ENCODE results near the gene THBS1. TPM values are rescaled to one million over a fixed set of nuclear protein-coding genes. Genes with fewer than 3 reads are reported as not detected.
A peak's percentile ranks its signal among the peaks of the same experiment; 100 is the strongest.

THBS1 gene
- total RNA-seq, 2 donors from 2014 or later = 162 to 390 TPM

DNA sequence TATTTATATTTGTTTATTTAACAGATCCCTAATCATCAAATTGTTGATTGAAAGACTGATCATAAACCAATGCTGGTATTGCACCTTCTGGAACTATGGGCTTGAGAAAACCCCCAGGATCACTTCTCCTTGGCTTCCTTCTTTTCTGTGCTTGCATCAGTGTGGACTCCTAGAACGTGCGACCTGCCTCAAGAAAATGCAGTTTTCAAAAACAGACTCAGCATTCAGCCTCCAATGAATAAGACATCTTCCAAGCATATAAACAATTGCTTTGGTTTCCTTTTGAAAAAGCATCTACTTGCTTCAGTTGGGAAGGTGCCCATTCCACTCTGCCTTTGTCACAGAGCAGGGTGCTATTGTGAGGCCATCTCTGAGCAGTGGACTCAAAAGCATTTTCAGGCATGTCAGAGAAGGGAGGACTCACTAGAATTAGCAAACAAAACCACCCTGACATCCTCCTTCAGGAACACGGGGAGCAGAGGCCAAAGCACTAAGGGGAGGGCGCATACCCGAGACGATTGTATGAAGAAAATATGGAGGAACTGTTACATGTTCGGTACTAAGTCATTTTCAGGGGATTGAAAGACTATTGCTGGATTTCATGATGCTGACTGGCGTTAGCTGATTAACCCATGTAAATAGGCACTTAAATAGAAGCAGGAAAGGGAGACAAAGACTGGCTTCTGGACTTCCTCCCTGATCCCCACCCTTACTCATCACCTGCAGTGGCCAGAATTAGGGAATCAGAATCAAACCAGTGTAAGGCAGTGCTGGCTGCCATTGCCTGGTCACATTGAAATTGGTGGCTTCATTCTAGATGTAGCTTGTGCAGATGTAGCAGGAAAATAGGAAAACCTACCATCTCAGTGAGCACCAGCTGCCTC is 14.7 kb downstream of the THBS1 start:
- no peaks in the 10 kb centered on the region for H3K27me3 ChIP-seq
- peaks cover 4% of the 10 kb centered on the region for H3K36me3 ChIP-seq
- peak overlapping the region; percentile 1 to 22 for H3K9ac ChIP-seq (ENCODE audit: low read depth in 2 of 2, low read length in 2 of 2)
- no peaks in the 10 kb centered on the region for H3K9me3 ChIP-seq
- H3K4me3 ChIP-seq = no peak overlapping the region
- peaks cover 8% of the 10 kb centered on the region for H3K4me1 ChIP-seq
- DNase-seq = no peak
- TF ChIP-seq, protein P1, sequence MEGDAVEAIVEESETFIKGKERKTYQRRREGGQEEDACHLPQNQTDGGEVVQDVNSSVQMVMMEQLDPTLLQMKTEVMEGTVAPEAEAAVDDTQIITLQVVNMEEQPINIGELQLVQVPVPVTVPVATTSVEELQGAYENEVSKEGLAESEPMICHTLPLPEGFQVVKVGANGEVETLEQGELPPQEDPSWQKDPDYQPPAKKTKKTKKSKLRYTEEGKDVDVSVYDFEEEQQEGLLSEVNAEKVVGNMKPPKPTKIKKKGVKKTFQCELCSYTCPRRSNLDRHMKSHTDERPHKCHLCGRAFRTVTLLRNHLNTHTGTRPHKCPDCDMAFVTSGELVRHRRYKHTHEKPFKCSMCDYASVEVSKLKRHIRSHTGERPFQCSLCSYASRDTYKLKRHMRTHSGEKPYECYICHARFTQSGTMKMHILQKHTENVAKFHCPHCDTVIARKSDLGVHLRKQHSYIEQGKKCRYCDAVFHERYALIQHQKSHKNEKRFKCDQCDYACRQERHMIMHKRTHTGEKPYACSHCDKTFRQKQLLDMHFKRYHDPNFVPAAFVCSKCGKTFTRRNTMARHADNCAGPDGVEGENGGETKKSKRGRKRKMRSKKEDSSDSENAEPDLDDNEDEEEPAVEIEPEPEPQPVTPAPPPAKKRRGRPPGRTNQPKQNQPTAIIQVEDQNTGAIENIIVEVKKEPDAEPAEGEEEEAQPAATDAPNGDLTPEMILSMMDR (IDR thresholded peaks at IDR 0.05) = no peak
- H3K27ac ChIP-seq = peak overlapping the region; percentile 48
- intact Hi-C loops (cut with DNase I) = no loop called here

DNA sequence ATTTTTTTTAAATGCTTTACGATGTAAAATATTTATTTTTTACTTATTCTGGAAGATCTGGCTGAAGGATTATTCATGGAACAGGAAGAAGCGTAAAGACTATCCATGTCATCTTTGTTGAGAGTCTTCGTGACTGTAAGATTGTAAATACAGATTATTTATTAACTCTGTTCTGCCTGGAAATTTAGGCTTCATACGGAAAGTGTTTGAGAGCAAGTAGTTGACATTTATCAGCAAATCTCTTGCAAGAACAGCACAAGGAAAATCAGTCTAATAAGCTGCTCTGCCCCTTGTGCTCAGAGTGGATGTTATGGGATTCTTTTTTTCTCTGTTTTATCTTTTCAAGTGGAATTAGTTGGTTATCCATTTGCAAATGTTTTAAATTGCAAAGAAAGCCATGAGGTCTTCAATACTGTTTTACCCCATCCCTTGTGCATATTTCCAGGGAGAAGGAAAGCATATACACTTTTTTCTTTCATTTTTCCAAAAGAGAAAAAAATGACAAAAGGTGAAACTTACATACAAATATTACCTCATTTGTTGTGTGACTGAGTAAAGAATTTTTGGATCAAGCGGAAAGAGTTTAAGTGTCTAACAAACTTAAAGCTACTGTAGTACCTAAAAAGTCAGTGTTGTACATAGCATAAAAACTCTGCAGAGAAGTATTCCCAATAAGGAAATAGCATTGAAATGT is 15.6 kb downstream of the THBS1 start:
- H3K27ac ChIP-seq = peak overlapping the region; percentile 48

DNA sequence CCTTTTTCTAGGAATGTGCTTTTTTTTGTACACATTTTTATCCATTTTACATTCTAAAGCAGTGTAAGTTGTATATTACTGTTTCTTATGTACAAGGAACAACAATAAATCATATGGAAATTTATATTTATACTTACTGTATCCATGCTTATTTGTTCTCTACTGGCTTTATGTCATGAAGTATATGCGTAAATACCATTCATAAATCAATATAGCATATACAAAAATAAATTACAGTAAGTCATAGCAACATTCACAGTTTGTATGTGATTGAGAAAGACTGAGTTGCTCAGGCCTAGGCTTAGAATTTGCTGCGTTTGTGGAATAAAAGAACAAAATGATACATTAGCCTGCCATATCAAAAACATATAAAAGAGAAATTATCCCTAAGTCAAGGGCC is 16.5 kb downstream of the THBS1 start:
- intact Hi-C loops (cut with DNase I) = no loop called here
- no peak overlapping the region for H3K9ac ChIP-seq (ENCODE audit: low read depth in 2 of 2, low read length in 2 of 2)
- peaks cover 8% of the 10 kb centered on the region for H3K4me1 ChIP-seq
- no peaks in the 10 kb centered on the region for H3K9me3 ChIP-seq
- TF ChIP-seq, protein P1 (IDR thresholded peaks at IDR 0.05) = no peak
- H3K27me3 ChIP-seq = no peaks in the 10 kb centered on the region
- H3K4me3 ChIP-seq = no peak overlapping the region
- peaks cover 4% of the 10 kb centered on the region for H3K36me3 ChIP-seq
- no peak for DNase-seq
- H3K27ac ChIP-seq = peak overlapping the region; percentile 48

More for the DNA sequence above, 15.6 kb downstream of the THBS1 start:
- Histone ChIP-seq H3K4me1 (peaks cover 8% of the 10 kb centered on the region), H3K9me3 (no peaks in the 10 kb centered on the region), H3K36me3 (peaks cover 4% of the 10 kb centered on the region), H3K4me3 (no peak overlapping the region), H3K9ac (ENCODE audit: low read depth in 2 of 2, low read length in 2 of 2) (no peak overlapping the region), H3K27me3 (no peaks in the 10 kb centered on the region)
- intact Hi-C loops (cut with DNase I) = no loop called here
- TF ChIP-seq, protein P1 (IDR thresholded peaks at IDR 0.05) = no peak
- no peak for DNase-seq

DNA sequence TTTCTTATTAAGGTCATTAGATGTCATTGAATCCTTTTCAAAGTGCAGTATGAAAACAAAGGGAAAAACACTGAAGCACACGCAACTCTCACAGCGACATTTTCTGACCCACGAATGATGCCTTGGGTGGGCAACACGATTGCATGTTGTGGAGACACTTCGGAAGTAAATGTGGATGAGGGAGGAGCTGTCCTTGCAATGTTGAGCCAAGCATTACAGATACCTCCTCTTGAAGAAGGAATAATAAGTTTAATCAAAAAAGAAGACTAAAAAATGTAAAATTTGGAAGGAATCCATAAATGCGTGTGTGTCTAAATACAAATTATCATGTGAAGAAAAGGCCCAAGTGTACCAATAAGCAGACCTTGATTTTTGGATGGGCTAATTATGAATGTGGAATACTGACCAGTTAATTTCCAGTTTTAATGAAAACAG is 16.9 kb downstream of the THBS1 start:
- H3K9me3 ChIP-seq = no peaks in the 10 kb centered on the region
- intact Hi-C loops (cut with DNase I) = no loop called here
- H3K4me1 ChIP-seq = peaks cover 8% of the 10 kb centered on the region
- peak overlapping the region; percentile 48 for H3K27ac ChIP-seq
- no peak overlapping the region for H3K9ac ChIP-seq (ENCODE audit: low read depth in 2 of 2, low read length in 2 of 2)
- TF ChIP-seq, protein P1 (IDR thresholded peaks at IDR 0.05) = no peak
- H3K36me3 ChIP-seq = peaks cover 4% of the 10 kb centered on the region
- H3K4me3 ChIP-seq = no peak overlapping the region
- H3K27me3 ChIP-seq = no peaks in the 10 kb centered on the region
- no peak for DNase-seq

DNA sequence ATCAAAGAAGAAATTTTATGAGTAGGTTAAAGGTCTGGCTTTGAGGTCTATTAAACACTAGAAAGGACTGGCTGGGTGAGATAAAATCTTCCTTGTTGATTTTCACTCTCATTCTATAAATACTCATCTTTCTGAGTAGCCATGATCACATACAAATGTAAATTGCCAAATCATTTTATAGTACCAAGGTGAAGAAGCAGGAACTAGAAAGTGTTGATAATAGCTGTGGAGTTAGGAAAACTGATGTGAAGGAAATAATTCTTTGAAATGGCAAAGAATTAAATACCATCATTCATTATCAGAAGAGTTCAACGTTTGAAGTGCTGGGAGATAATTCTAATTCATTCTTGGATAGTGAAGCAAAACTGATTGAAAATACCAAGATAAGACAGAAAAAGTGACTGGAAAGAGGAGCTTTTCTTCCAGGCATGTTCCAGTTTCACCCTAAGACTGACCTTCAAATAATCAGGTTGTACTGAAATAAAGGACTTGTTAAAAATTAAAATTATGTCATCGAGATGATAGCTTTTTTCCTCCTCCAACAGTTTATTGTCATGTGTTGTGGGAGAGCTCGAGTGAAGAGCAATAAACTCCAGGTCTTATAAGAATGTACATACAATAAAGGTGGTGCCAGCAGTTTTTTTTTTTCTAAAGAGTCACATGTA is 17.4 kb downstream of the THBS1 start:
- Histone ChIP-seq H3K9ac (ENCODE audit: low read depth in 2 of 2, low read length in 2 of 2) (peak overlapping the region in 1 of 2 donors; percentile 19), H3K4me1 (peaks cover 8% of the 10 kb centered on the region), H3K27me3 (no peaks in the 10 kb centered on the region), H3K27ac (peak overlapping the region; percentile 48), H3K4me3 (no peak overlapping the region), H3K36me3 (peaks cover 4% of the 10 kb centered on the region), H3K9me3 (no peaks in the 10 kb centered on the region)
- intact Hi-C loops (cut with DNase I) = no loop called here
- DNase-seq = no peak
- TF ChIP-seq, protein P1 (IDR thresholded peaks at IDR 0.05) = no peak

All from colonic mucosa (tissue), 4 donors.